ENCODE data around the gene NME5. TPM values are rescaled to one million over a fixed set of nuclear protein-coding genes. Genes with fewer than 3 reads are reported as not detected.

NME5 gene
- total RNA-seq, 2 donors from 2014 or later: 5.8 to 6.6 TPM

GRCh38 chr5:138170299-138170698 lies 31.1 kb upstream of the NME5 start:
- TF ChIP-seq CTCF (IDR thresholded peaks at IDR 0.05) (no peak), POLR2AphosphoS5 (IDR thresholded peaks at IDR 0.05) (no peak), POLR2A (IDR thresholded peaks at IDR 0.05) (no peak)
- H3K36me3 ChIP-seq: peaks cover 28 to 34% of the 10 kb centered on the region in 2 donors

DNA sequence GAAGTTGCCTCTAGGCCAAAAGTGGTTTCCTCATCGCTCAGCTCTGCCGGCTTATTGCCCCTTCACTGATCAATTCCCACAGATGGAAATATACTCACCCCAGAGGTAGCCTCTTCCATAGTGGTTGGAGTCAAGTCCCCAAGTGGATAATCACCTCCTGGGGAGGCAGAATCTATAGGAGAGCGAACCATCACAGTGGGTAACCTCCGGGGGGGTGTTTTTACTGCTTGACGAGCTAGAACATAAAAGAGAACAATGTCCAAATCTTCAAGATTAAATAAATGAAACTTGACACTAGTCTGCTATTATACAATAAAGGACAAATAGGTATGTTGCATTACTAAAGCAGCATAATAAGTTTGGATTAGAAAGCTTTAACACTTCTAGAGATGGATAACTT lies 29.9 kb upstream of the NME5 start:
- Histone ChIP-seq H3K4me3 (no peak overlapping the region), H3K36me3 (peaks cover 28 to 46% of the 10 kb centered on the region in 2 donors), H3K27ac (no peak overlapping the region), H3K9me3 (no peaks in the 10 kb centered on the region), H3K27me3 (replicated peaks; ENCODE audit: insufficient read depth) (no peaks in the 10 kb centered on the region), H3K4me1 (replicated peaks) (no peaks in the 10 kb centered on the region)
- TF ChIP-seq POLR2AphosphoS5 (IDR thresholded peaks at IDR 0.05): no peak
- intact Hi-C loops (cut with DNase I): no loop called here
- 88% methylated on average over 5 of the region's 5 CpGs for WGBS
- DNase-seq (ENCODE audit: low spot score): no peak

More at GRCh38 chr5:138170299-138170698, 31.1 kb upstream of the NME5 start:
- Histone ChIP-seq H3K9me3 (no peaks in the 10 kb centered on the region), H3K4me3 (no peak overlapping the region), H3K4me1 (replicated peaks) (no peaks in the 10 kb centered on the region), H3K27ac (no peak overlapping the region), H3K27me3 (replicated peaks; ENCODE audit: insufficient read depth) (no peaks in the 10 kb centered on the region)
- intact Hi-C loops (cut with DNase I): no loop called here
- DNase-seq (ENCODE audit: low spot score): no peak

- no peak for DNase-seq (ENCODE audit: low spot score)
- Histone ChIP-seq H3K36me3 (peaks cover 11 to 57% of the 10 kb centered on the region in 2 donors), H3K9me3 (no peaks in the 10 kb centered on the region), H3K27me3 (replicated peaks; ENCODE audit: insufficient read depth) (no peaks in the 10 kb centered on the region), H3K4me3 (no peak overlapping the region), H3K27ac (no peak overlapping the region), H3K4me1 (replicated peaks) (no peaks in the 10 kb centered on the region)
- TF ChIP-seq POLR2AphosphoS5 (IDR thresholded peaks at IDR 0.05) (no peak), CTCF (IDR thresholded peaks at IDR 0.05) (no peak), POLR2A (IDR thresholded peaks at IDR 0.05) (no peak)
- intact Hi-C loops (cut with DNase I): no loop called here
These were observed 24.5 kb upstream of the NME5 start for GRCh38 chr5:138163721-138164120.

GRCh38 chr5:138160706-138161105 lies 21.5 kb upstream of the NME5 start:
- intact Hi-C loops (cut with DNase I): no loop called here
- no peaks in the 10 kb centered on the region for H3K9me3 ChIP-seq
- no peaks in the 10 kb centered on the region for H3K4me1 ChIP-seq (replicated peaks)
- no peak overlapping the region for H3K4me3 ChIP-seq
- no peak for DNase-seq (ENCODE audit: low spot score)
- 85% methylated on average over 4 of the region's 4 CpGs for WGBS
- TF ChIP-seq CTCF (IDR thresholded peaks at IDR 0.05): no peak
- no peak for TF ChIP-seq POLR2A (IDR thresholded peaks at IDR 0.05)
- H3K27me3 ChIP-seq (replicated peaks; ENCODE audit: insufficient read depth): no peaks in the 10 kb centered on the region
- H3K36me3 ChIP-seq: peaks cover 2 to 43% of the 10 kb centered on the region in 2 donors
- H3K27ac ChIP-seq: no peak overlapping the region

- H3K4me3 ChIP-seq: no peak overlapping the region
- H3K27me3 ChIP-seq (replicated peaks; ENCODE audit: insufficient read depth): no peaks in the 10 kb centered on the region
- H3K9me3 ChIP-seq: no peaks in the 10 kb centered on the region
- TF ChIP-seq CTCF (IDR thresholded peaks at IDR 0.05) (no peak), POLR2A (IDR thresholded peaks at IDR 0.05) (no peak), POLR2AphosphoS5 (IDR thresholded peaks at IDR 0.05) (no peak)
- no peak overlapping the region for H3K27ac ChIP-seq
- intact Hi-C loops (cut with DNase I): no loop called here
- no peak for DNase-seq (ENCODE audit: low spot score)
- WGBS: 94% methylated on average over 5 of the region's 5 CpGs
- no peaks in the 10 kb centered on the region for H3K4me1 ChIP-seq (replicated peaks)
- peaks cover 2 to 35% of the 10 kb centered on the region in 2 donors for H3K36me3 ChIP-seq
These were observed 20.4 kb upstream of the NME5 start for GRCh38 chr5:138159666-138160065.

Data from prostate gland (tissue), 2 donors.